Gastroesophageal sphincter (tissue), 4 donors: ENCODE measurements around the gene KCNMA1. TPM values are rescaled to one million over a fixed set of nuclear protein-coding genes. Genes with fewer than 3 reads are reported as not detected.
A peak's percentile ranks its signal among the peaks of the same experiment; 100 is the strongest.

ENCODE experiments used
- ATAC-seq: fragments of 150-250 bp; one replicate; pipeline ENCODE4 v1.9.1; 2016; ENCODE audit warnings: mild to moderate bottlenecking, moderate library complexity
- H3K27ac ChIP-seq, 4 donors: fragments of 200-600 bp; sonication (generic) in 3 of 4; 1 replicate in 3 of 4; 2 replicates in 1 of 4; pipeline ENCODE4 v1.5.1; 2016 to 2019
- H3K27me3 ChIP-seq: fragments of 200-600 bp; sonication (generic); one replicate; pipeline ENCODE4 v1.5.1; 2019
- H3K36me3 ChIP-seq, 2 donors: fragments of 200-600 bp; sonication (generic); one replicate each; pipeline ENCODE4 v1.5.1; 2019; ENCODE audit warnings: control low read depth in 1 of 2
- H3K4me1 ChIP-seq, 3 donors: fragments of 200-600 bp; sonication (generic); 1 replicate in 2 of 3; 2 replicates in 1 of 3; pipeline ENCODE4 v1.5.1; 2016 to 2019; ENCODE audit warnings: control low read depth in 2 of 3
- H3K4me3 ChIP-seq, 2 donors: fragments of 200-600 bp; sonication (generic); one replicate each; pipeline ENCODE4 v1.5.1; 2019; ENCODE audit warnings: mild to moderate bottlenecking in 1 of 2, moderate library complexity in 1 of 2
- H3K9me3 ChIP-seq, 3 donors: fragments of 200-600 bp; sonication (generic); one replicate each; pipeline ENCODE4 v1.5.1; 2017 to 2019; ENCODE audit warnings: control low read depth in 2 of 3
- CTCF ChIP-seq, 4 experiments: fragments of 200-600 bp in 2 of 4; fragments of 450-650 bp in 2 of 4; sonication (generic) in 1 of 4; IDR thresholded peaks; one replicate each; pipeline ENCODE4 v1.5.1; 2017 to 2019; ENCODE audit warnings: antibody characterized with exemption in 4 of 4, mild to moderate bottlenecking in 2 of 4, moderate library complexity in 2 of 4
- EP300 ChIP-seq: sonication (generic); formaldehyde crosslinking; IDR thresholded peaks from one replicate; pipeline ENCODE4 v1.6.1; 2017; ENCODE audit warnings: antibody characterized with exemption, mild to moderate bottlenecking
- POLR2A ChIP-seq, 2 donors: fragments of 450-650 bp; IDR thresholded peaks; one replicate each; pipeline ENCODE4 v1.6.1; 2017; ENCODE audit warnings: antibody characterized with exemption in 2 of 2, mild to moderate bottlenecking in 2 of 2, moderate library complexity in 1 of 2
- POLR2AphosphoS5 ChIP-seq: sonication (generic); formaldehyde crosslinking; IDR thresholded peaks from one replicate; pipeline ENCODE4 v1.6.1; 2017; ENCODE audit warnings: antibody characterized with exemption
- WGBS, 2 donors: methylation state at CpG; one replicate each; pipeline ENCODE4 v1.1.5; 2018; ENCODE audit warnings: low coverage in 1 of 2; 5-methylcytosine and 5-hydroxymethylcytosine counted together
- total RNA-seq, 4 donors: library from RNA; depleted of rRNA; stranded (reverse); fragments of >200 nt; gene quantifications; one replicate each; pipeline ENCODE4 v1.1.0, GENCODE V29; 2016

The KCNMA1 gene
- total RNA-seq, 4 donors from 2014 or later, result 168 to 389 (median 323) TPM

- Histone ChIP-seq H3K27me3 (no peaks in the 10 kb centered on the region), H3K27ac (peak overlapping the region in 3 of 4 donors; percentile 79 to 81 (median 80))
These were observed 243.6 kb downstream of the KCNMA1 start for GRCh38 chr10:77393821-77394501.

GRCh38 chr10:77393411-77393810 lies 244.2 kb downstream of the KCNMA1 start:
- Histone ChIP-seq H3K4me1 (peaks cover 2 to 72% (median 20%) of the 10 kb centered on the region in 3 donors), H3K27me3 (no peaks in the 10 kb centered on the region), H3K4me3 (no peak overlapping the region), H3K9me3 (no peaks in the 10 kb centered on the region), H3K36me3 (no peaks in the 10 kb centered on the region), H3K27ac (peak overlapping the region in 3 of 4 donors; percentile 79 to 81 (median 80))
- no peak for ATAC-seq
- WGBS, 2 donors, result 66% methylated on average over 3 of the region's 3 CpGs; no CpG with 5 or more reads in 1 of the 2 donors
- TF ChIP-seq EP300 (no peak), POLR2A (IDR thresholded peaks at IDR 0.05) (no peak), POLR2AphosphoS5 (no peak), CTCF (IDR thresholded peaks at IDR 0.05) (no peak)

More at GRCh38 chr10:77393821-77394501, 243.6 kb downstream of the KCNMA1 start:
- Histone ChIP-seq H3K36me3 (no peaks in the 10 kb centered on the region), H3K4me1 (peaks cover 2 to 67% (median 20%) of the 10 kb centered on the region in 3 donors), H3K4me3 (no peak overlapping the region), H3K9me3 (no peaks in the 10 kb centered on the region)
- WGBS, 2 donors, result 77% methylated on average over 4 of the region's 9 CpGs; no CpG with 5 or more reads in 1 of the 2 donors
- no peak for TF ChIP-seq POLR2A (IDR thresholded peaks at IDR 0.05)
- TF ChIP-seq EP300, result no peak
- TF ChIP-seq CTCF (IDR thresholded peaks at IDR 0.05), result no peak
- TF ChIP-seq POLR2AphosphoS5, result no peak
- ATAC-seq, result no peak

- Histone ChIP-seq H3K27ac (peak overlapping the region in 3 of 4 donors; percentile 79 to 81 (median 80)), H3K36me3 (no peaks in the 10 kb centered on the region), H3K4me3 (no peak overlapping the region), H3K9me3 (no peaks in the 10 kb centered on the region), H3K4me1 (peaks cover 2 to 78% (median 20%) of the 10 kb centered on the region in 3 donors), H3K27me3 (no peaks in the 10 kb centered on the region)
- no peak for ATAC-seq
- TF ChIP-seq CTCF (IDR thresholded peaks at IDR 0.05) (no peak), POLR2AphosphoS5 (peak; percentile 40)
- WGBS, 2 donors, result 0% methylated on average over 1 of the region's 6 CpGs; no CpG with 5 or more reads in 1 of the 2 donors
These were observed 244.8 kb downstream of the KCNMA1 start for GRCh38 chr10:77392851-77393250.

- Histone ChIP-seq H3K9me3 (no peaks in the 10 kb centered on the region), H3K27me3 (no peaks in the 10 kb centered on the region), H3K4me1 (peaks cover 2 to 84% (median 20%) of the 10 kb centered on the region in 3 donors), H3K36me3 (no peaks in the 10 kb centered on the region), H3K4me3 (no peak overlapping the region), H3K27ac (peak overlapping the region in 3 of 4 donors; percentile 79 to 81 (median 80))
- WGBS, 2 donors, result 67 to 71% methylated on average over 2 of the region's 2 CpGs
- ATAC-seq, result peak; percentile 56
- no peak for TF ChIP-seq EP300
- TF ChIP-seq POLR2A (IDR thresholded peaks at IDR 0.05), result no peak
- TF ChIP-seq POLR2AphosphoS5, result no peak
- no peak for TF ChIP-seq CTCF (IDR thresholded peaks at IDR 0.05)
These were observed 245.3 kb downstream of the KCNMA1 start for GRCh38 chr10:77392236-77392721.
